Inferior parietal cortex (tissue), 1 donor: ENCODE results near the gene FOXD4L6.
"Not testable (repeated sequence)": the region's sequence is repeated elsewhere in the genome, so short reads cannot be mapped to it uniquely, and the experiment has no call there.

Experiments
- DNase-seq: peaks from one replicate; pipeline ENCODE4 v3.0.0-alpha.2; 2016; ENCODE audit errors: extremely low spot score

Gene FOXD4L6

DNA sequence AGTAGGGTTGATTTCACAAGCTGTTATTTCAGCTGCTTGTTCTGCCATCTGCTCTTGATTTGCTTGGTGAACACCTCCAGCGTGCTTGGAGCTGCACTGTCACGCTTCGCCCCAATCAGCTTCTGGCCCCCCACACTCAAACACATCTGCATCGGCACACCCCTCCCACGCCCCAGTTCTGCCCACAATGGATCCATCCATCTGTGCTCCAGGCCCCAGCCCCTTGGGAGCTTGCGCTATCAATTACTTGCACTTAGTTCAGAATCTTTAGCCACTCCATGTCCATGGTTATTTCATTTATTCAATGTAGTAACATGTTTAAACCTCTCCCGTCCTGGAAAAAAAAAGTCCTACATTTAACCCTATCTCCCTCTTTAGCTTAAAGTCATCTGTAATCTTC is 28.0 kb downstream of the FOXD4L6 start:
- DNase-seq: not testable (repeated sequence)

DNA sequence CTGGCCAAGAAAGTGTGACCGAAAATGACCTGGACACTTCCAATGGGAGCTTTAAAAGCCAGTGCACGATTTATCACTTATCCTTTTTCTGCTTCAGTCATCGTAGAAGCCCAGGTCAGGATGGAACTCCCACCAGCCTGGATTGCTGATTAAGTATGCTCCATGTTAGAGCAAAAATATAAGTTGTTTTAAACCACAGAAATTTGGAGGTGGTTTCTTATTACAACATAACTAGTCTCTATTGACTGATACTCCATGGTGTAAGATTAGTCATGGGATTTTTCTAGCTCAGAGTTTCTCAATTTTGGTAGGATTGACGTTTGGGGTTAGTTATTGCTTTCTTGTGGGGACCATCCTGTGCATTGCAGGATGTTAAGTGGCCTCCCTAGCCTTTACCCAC is 29.7 kb downstream of the FOXD4L6 start:
- not testable (repeated sequence) for DNase-seq

DNA sequence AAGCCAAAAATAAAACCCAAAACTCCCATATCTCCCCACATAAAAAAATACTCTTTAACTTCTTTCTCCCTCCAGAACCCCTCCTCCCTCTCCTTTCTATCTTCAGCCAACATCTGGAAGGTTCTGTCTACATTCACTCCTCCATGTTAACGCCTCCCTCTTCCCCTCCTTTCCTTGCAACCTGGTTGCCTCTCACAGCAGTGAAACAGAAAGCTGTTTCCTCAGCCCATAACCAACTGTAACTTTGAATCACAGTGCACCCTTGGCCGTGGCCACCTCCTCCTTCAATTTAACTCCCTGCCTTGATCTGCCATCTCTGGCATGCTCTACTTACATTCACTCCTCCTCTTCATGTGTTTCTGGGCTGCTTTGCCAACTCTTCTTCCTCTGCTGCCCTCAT is 33.4 kb downstream of the FOXD4L6 start:
- DNase-seq: not testable (repeated sequence)

DNA sequence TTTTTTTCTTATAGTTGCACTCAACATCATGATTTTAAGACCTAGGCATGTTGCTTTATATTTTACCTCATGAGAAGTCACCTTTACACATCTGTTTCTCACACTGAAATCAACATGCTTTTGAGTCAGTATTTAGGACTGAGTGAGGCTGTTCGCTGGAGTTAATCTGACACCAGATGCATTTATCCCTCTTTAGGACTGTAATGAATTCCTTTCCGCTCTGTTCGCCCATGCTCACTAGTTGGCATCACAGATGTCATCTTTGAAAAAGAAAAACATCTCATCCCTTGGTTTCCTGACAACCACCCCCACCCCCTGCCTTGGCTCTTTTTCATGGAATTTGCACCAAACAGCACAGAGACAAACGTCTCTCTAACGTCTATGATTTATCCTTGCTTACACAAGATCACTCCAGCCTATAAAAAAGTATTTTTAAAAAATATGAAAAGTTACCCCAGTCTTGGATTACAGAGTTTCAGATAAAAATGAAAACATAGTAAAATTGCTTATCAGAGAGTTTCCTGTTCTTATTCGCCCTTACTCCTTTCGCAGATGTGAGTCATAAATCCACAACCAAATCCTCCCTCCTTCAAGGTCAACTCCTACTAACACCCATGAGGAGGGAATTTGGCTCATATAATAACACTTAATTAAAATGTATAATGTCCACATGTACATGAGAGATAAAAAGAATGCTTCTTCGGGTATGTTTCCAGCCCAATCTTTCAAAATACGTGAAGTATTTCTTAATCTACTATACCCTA is 34.3 kb downstream of the FOXD4L6 start:
- not testable (repeated sequence) for DNase-seq

DNA sequence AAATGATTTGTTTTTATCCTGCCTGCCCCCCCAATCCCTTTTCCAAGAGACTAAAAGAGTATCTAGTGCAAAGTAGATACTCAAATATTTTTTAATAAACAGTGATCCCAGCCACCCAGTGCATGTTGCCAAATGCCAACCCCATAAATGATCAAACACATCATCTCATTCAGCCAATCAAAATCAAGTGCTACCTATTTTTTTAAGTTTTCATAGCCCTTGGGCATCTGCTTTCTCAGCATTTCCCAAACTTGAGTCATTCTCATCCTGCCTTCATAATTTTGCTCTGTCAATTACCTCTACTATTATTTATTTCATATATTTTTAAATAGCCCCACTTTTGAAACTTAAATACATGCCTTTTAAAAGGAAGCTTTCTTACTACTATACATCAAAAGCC is 37.6 kb downstream of the FOXD4L6 start:
- DNase-seq: not testable (repeated sequence)

DNA sequence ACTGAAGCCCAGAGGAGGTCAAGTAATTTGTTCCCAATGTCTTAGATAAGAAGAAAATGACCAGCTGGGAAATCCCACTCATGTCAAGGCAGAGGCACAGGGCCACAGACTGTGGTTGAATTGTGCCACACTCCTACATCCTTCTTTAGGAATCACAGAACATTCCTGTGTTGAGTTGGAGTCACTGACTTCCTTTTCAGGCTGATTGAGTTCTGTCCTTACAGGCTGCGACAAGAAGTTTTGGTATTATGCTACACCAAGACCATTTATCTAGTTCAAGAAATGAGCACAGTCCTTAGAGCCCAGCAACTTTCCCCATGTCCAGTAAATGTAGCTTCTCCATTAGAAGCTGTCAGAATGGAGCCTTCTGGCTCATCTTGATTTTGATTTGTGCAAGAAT is 38.1 kb downstream of the FOXD4L6 start:
- not testable (repeated sequence) for DNase-seq

DNA sequence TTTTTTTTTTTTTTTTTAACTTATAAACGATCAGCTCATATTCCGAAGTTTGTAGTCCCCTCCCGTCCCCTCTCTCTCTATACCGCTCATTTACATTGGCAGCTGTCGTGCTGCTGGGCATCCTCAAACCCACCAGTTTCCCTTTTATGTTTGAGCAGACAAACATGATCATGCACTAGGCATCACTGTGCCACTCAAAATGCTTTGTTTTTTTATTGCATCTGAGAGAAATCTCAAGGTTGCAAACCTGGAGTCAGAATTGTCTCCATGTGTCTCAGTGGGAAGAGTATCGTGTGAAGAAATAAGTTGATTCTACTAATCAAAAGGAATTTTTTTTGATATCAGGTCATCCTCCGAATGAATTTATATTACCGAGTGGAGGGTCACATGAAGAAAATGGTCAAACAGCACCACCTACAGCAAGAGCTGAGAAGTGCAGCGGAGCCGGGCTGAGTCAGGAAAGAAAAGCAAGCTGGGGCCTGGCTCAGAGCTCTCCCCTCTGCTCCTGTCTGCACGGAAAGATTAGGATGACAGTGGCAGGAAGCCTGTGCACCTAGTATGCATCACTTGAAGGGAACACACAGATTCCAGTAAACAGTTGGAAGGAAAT is 39.9 kb downstream of the FOXD4L6 start:
- DNase-seq: not testable (repeated sequence)

DNA sequence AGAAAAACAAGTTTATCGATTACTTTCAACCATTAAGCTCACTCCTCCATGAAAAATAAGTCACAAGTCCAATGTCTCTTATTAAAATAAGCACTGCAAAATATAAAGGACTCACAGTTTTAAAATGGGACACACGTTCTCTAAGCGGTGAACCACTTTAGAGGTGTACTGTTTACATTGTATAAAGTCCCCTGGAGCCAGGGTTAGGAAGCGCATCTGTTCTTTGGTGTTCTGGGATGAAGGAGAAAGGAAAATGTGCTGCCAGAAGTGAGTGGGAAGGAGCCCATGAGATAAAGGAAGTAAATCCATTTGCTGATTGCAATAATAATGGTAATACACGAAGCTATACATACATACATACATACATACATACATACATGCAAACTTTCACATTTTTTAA is 40.6 kb downstream of the FOXD4L6 start:
- DNase-seq: not testable (repeated sequence)

DNA sequence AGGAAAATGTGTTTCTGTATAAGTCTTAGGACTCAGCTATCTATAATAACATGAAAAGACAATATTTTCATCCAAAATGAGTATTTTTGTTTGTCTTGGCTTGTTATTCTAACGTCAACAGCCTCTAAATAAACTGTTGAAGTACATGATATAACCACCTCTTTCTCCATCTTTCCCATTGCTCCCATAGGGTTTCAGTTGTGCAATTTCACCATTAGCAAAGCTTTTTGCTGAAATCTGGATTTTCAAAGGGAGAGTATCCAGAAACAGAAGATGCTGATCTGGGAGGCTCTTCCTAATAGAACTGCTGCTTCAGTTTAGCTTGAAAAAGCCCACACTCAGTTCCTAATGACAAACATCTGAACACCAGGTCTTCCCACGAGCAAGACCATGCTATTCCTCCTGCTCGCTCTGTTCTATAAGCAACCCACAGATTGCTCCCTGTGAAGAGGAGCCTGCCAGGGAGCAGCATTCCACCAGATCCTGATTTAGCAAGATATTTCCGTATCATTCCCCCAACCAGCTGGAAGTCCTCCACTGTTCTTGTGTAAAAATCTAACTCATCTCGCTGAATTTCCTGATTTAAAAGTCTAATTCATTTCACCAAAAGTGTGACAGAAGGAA is 41.2 kb downstream of the FOXD4L6 start:
- DNase-seq: peak; percentile 70

DNA sequence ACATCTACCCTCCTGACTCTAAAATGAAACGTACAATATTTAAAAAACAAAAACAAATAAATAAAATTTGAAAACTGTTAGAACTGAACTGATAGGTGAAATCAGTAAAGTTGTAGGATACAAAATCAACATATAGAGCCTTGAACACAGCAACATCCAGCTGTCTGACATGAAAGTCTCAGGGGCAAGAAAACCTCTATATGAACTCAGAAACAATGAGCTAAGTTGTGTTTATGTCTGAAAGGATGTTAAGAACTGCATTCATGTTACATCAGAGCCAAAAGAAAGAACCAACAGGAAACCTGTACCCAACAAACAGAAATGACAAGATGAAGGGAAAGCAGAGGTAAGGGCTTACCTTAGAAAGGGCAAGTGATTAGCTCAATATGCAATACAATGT is 41.8 kb downstream of the FOXD4L6 start:
- not testable (repeated sequence) for DNase-seq

DNA sequence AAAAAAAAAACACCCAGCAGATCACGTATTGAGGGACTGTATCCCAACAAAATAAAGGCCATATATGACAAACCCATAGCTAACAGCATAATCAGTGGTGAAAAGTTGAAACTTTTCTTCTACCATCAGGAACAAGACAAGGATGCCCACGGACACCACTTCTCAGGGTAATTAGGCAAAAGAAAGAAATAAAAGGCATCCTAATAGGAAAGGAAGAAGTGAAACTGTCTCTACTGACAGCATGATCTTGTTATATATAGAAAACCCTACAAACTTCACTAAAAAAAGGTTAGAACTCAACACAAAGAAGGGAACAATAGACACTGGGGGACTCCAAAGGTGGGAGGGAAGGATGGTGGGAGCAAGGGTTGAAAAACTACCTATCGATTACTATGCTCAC is 42.3 kb downstream of the FOXD4L6 start:
- DNase-seq: not testable (repeated sequence)

DNA sequence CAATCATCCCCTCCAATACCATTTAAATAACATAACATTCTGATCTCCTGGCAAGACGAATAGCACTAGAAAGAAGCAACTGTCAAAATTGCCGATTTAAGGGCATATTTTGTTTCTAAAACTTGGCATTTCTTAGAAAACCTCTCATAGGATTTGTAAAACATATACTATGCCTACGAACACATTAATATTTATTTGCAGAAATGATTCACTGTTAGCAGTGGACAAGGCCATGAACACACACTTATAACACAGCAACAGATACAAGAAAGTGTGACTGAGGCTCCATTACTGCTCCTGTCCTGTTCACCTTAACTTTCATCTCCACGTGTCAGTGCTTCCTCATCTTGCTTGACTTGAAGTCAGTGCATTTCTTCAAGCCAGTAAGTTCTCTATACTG is 46.1 kb downstream of the FOXD4L6 start:
- DNase-seq: not testable (repeated sequence)

DNA sequence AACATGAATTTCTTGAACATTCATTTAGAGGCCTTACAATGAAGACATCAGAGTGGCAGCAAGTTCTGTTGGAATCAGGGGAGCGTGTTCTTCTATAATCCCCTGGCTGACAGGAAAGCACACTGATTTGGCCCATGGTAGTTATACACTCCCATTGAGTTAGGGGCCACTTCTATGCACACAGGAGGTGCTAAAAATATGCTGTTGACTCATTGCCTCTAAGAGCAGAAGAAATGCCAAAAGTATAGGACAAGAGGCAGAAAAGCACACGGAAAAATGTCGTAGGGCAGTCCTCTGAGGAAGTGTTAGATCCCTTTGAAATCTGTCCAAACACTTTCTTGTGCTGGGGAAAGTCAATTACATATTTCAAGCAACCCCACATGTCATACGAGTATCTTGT is 49.0 kb downstream of the FOXD4L6 start:
- not testable (repeated sequence) for DNase-seq

DNA sequence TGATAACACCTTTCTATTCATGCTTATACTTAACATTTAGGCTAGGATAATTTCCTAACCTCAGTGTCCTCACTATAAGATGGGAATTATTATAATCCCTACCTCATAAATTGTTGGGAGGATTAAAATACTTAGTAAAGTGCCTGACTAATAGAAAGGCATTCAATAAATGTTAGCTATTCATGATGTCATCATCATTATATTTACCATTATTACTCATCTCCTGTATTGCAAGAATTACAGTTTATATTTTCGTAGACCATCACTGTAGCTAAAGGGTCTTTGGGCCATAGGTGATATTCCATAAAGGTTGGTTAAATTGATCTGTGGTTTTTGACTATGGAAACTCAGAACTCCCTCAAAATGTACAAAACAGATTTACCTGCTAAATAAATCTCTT is 50.9 kb downstream of the FOXD4L6 start:
- DNase-seq: not testable (repeated sequence)
